Testis (tissue), 3 donors: ENCODE results near the gene KIF3B. TPM values are rescaled to one million over a fixed set of nuclear protein-coding genes. Genes with fewer than 3 reads are reported as not detected.
"Not testable (repeated sequence)": the region's sequence is repeated elsewhere in the genome, so short reads cannot be mapped to it uniquely, and the experiment has no call there.

Experiments
- DNase-seq: peaks from one replicate; pipeline ENCODE4 v3.0.0-alpha.2; 2019
- H3K27ac ChIP-seq, 2 donors: fragments of 200-600 bp; sonication (generic); one replicate each; pipeline ENCODE4 v1.5.1; 2019
- H3K27me3 ChIP-seq: fragments of 200-600 bp; sonication (generic); one replicate; pipeline ENCODE4 v1.5.1; 2019
- H3K36me3 ChIP-seq: fragments of 200-600 bp; sonication (generic); one replicate; pipeline ENCODE4 v1.5.1; 2017; ENCODE audit warnings: low read depth; ENCODE audit errors: missing control alignments
- H3K4me1 ChIP-seq: fragments of 200-600 bp; sonication (generic); one replicate; pipeline ENCODE4 v1.5.1; 2019
- H3K4me3 ChIP-seq, 2 donors: fragments of 200-600 bp; sonication (generic); one replicate each; pipeline ENCODE4 v1.5.1; 2017 to 2019
- H3K9me3 ChIP-seq: fragments of 200-600 bp; sonication (generic); one replicate; pipeline ENCODE4 v1.5.1; 2017
- POLR2A ChIP-seq: fragments of 450-650 bp; IDR thresholded peaks from one replicate; pipeline ENCODE4 v1.6.1; 2017; ENCODE audit warnings: antibody characterized with exemption, mild to moderate bottlenecking, moderate library complexity
- WGBS, 2 donors: methylation state at CpG; one replicate each; pipeline ENCODE4 v1.1.5; 2018; 5-methylcytosine and 5-hydroxymethylcytosine counted together
- intact Hi-C: fragments of 100-400 bp; cut with DNase I; formaldehyde crosslinking; loops from one replicate; pipeline ENCODE4 v1.15.1; 2023; ENCODE audit warnings: low total_unique reads
- polyA plus RNA-seq: library from polyadenylated mRNA; stranded (reverse); fragments of 350-450 nt; fragmentation: Illumina TruSeq; extraction: RNeasy Lipid Tissue Mini Kit (QIAGEN cat#74804); gene quantifications from one replicate; pipeline ENCODE4 v1.2.3, GENCODE V29; 2014; ENCODE audit warnings: low read depth, low replicate concordance; ENCODE audit not compliant: insufficient read depth
- total RNA-seq, 2 donors: library from RNA; depleted of rRNA; stranded (reverse); fragments of >200 nt; gene quantifications; one replicate each; pipeline ENCODE4 v1.2.3, GENCODE V29; 2016
- TF ChIP-seq, protein P1 (sequence below), 3 experiments: fragments of 450-650 bp in 2 of 3; fragments of 200-600 bp in 1 of 3; sonication (generic) in 1 of 3; IDR thresholded peaks; one replicate each; pipeline ENCODE4 v1.5.1; 2016 to 2019; ENCODE audit warnings: antibody characterized with exemption in 3 of 3, mild to moderate bottlenecking in 2 of 3, moderate library complexity in 1 of 3

Gene KIF3B
- total and polyA plus RNA-seq, 3 donors from 2014 or later: 33.1 to 55.6 (median 41.2) TPM

DNA sequence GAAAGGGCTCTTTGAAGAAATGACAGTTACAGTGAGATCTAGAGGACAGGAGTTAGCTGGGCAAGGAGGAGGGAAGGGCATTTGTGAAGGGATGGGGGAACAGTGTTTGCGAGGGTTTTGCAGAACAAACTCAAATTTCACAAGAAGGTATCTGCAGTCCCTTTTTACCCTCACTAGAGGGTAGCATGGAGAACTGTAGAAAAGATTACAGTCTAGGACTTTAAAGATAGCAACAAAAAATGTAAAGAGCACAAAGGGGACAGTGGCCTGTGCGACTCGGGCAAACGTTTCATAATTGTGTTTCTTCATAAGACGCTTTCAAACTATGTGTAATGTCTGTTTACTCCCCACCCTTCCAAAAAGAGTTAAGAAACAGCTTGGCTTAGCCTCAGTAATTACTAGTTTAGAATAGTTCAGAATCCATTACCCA, 59.5 kb downstream of the KIF3B start:
- Histone ChIP-seq H3K27me3 (no peaks in the 10 kb centered on the region), H3K9me3 (no peaks in the 10 kb centered on the region), H3K4me1 (no peaks in the 10 kb centered on the region), H3K4me3 (no peak overlapping the region), H3K36me3 (no peaks in the 10 kb centered on the region), H3K27ac (no peak overlapping the region)
- WGBS, 2 donors: 44 to 45% methylated on average over 5 of the region's 5 CpGs
- TF ChIP-seq POLR2A: no peak
- TF ChIP-seq, protein P1, sequence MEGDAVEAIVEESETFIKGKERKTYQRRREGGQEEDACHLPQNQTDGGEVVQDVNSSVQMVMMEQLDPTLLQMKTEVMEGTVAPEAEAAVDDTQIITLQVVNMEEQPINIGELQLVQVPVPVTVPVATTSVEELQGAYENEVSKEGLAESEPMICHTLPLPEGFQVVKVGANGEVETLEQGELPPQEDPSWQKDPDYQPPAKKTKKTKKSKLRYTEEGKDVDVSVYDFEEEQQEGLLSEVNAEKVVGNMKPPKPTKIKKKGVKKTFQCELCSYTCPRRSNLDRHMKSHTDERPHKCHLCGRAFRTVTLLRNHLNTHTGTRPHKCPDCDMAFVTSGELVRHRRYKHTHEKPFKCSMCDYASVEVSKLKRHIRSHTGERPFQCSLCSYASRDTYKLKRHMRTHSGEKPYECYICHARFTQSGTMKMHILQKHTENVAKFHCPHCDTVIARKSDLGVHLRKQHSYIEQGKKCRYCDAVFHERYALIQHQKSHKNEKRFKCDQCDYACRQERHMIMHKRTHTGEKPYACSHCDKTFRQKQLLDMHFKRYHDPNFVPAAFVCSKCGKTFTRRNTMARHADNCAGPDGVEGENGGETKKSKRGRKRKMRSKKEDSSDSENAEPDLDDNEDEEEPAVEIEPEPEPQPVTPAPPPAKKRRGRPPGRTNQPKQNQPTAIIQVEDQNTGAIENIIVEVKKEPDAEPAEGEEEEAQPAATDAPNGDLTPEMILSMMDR (IDR thresholded peaks at IDR 0.05): peak in 2 of 3 experiments; percentile 47 to 49
- no peak for DNase-seq
- intact Hi-C loops: loop anchor here (10.0 kb wide), 1 partner anchor 138 kb away; no protein-coding TSS in a partner anchor

DNA sequence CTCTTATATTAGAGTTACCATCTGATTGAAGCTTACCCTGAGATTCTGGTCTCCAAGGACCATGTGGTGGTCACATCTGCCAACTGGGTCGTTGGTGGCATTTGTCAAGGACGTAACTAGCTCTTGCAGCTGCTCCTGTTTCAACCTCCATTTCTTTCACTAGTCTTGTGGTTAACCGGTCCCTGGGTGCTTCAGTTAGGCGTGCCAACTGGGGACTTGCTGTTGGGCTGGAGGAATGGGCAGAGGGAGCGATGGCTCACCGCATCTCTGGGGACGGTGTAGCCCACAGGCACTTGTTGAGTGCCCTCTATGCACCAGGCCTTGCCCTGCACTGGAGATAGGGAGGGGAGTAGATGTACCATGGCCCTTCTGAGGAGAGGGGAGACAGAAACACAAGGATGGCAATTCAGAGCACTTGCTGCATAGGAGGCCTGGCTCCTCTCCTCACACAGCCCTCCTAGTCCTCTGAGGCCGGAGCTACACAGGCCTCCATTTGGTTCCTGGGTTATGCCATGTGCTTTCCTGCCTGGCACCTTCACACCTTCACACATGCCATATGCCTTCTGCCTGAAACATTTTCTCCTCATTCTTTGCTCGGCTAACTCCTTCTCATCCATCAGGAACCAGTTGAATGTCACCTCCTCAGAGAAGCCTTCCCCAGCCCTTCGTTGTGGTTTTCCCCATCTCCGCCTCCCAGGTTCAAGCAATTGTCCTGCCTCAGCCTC, 60.6 kb downstream of the KIF3B start:
- TF ChIP-seq POLR2A: no peak
- TF ChIP-seq, protein P1 (IDR thresholded peaks at IDR 0.05): no peak
- Histone ChIP-seq H3K27me3 (no peaks in the 10 kb centered on the region), H3K4me1 (no peaks in the 10 kb centered on the region), H3K36me3 (no peaks in the 10 kb centered on the region), H3K9me3 (no peaks in the 10 kb centered on the region), H3K4me3 (no peak overlapping the region), H3K27ac (no peak overlapping the region)
- intact Hi-C loops: loop anchor here (10.0 kb wide), 1 partner anchor 137 kb away; no protein-coding TSS in a partner anchor
- WGBS, 2 donors: 90 to 95% methylated on average over 11 of the region's 11 CpGs
- no peak for DNase-seq

DNA sequence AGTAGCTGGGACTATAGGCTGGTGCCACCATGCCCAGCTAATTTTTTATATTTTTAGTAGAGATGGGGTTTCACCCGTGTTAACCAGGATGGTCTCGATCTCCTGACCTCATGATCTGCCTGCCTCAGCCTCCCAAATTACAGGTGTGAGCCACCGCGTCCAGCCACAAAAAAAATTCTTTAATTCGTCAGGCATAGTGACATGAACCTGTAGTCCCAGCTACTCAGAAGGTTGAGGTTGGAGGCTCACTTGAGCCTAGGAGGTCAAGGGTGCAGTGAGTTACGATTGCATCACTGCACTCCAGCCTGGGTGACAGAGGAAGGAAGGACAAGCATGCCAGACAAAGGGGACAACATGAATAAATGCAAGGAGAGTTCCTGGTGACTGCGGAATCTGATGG, 61.2 kb downstream of the KIF3B start:
- 93 to 95% methylated on average over 7 of the region's 7 CpGs for WGBS, 2 donors
- Histone ChIP-seq H3K4me1 (no peaks in the 10 kb centered on the region), H3K36me3 (no peaks in the 10 kb centered on the region), H3K27ac (no peak overlapping the region), H3K4me3 (no peak overlapping the region), H3K9me3 (no peaks in the 10 kb centered on the region), H3K27me3 (no peaks in the 10 kb centered on the region)
- TF ChIP-seq, protein P1 (IDR thresholded peaks at IDR 0.05): no peak
- TF ChIP-seq POLR2A: no peak
- DNase-seq: no peak
- intact Hi-C loops: loop anchor here (10.0 kb wide), 1 partner anchor 136 kb away; no protein-coding TSS in a partner anchor

DNA sequence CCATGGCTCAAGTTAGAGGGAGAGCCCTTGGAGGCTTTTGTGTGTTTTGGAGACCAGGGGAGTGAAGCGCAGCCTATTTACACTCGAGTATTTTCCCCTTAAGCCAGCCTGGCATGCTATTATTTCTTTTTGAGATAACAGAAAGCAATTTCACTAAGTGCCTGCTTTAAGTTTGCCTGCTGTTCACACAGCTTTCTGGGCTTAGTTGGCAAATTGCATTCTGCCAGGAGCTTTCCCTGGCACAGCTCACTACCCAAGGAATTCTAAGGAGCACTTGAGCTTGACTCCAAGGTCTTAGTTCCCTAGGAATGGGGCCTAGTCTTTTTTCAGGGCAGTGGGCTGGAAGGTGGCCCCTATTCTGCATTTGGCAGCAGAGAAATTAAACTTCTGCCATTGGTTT, 61.7 kb downstream of the KIF3B start:
- Histone ChIP-seq H3K9me3 (no peaks in the 10 kb centered on the region), H3K4me3 (no peak overlapping the region), H3K27ac (no peak overlapping the region), H3K27me3 (no peaks in the 10 kb centered on the region), H3K4me1 (no peaks in the 10 kb centered on the region), H3K36me3 (no peaks in the 10 kb centered on the region)
- intact Hi-C loops: loop anchor here (10.0 kb wide), 1 partner anchor 136 kb away; no protein-coding TSS in a partner anchor
- 75 to 77% methylated on average over 2 of the region's 2 CpGs for WGBS, 2 donors
- no peak for TF ChIP-seq POLR2A
- TF ChIP-seq, protein P1 (IDR thresholded peaks at IDR 0.05): no peak
- DNase-seq: no peak

- H3K27ac ChIP-seq, H3K36me3 ChIP-seq, intact Hi-C loops, H3K27me3 ChIP-seq, DNase-seq, H3K4me1 ChIP-seq, H3K4me3 ChIP-seq, H3K9me3 ChIP-seq: not testable (repeated sequence)
- 81 to 89% methylated on average over 2 of the region's 2 CpGs for WGBS, 2 donors
Measured at GRCh38 chr20:32341053-32341452, 63.6 kb downstream of the KIF3B start.
